ENCODE data around the gene SLC29A1. TPM values are rescaled to one million over a fixed set of nuclear protein-coding genes. Genes with fewer than 3 reads are reported as not detected.

Gene SLC29A1
- total RNA-seq, 6 experiments from 2014 or later: 14.9 to 29.9 (median 26.8) TPM

GRCh38 chr6:44237021-44237812 is 13.8 kb downstream of the SLC29A1 start:
- Mint-ChIP-seq H3K27ac (peak overlapping the region; percentile 96), H3K4me1 (ENCODE audit: low read depth) (peaks cover 50% of the 10 kb centered on the region), H3K9me3 (no peaks in the 10 kb centered on the region), H3K27me3 (ENCODE audit: insufficient read depth) (peaks cover 2% of the 10 kb centered on the region), H3K36me3 (ENCODE audit: low read depth) (no peaks in the 10 kb centered on the region), H3K4me3 (peak overlapping the region; percentile 86)
- TF ChIP-seq CTCF (IDR thresholded peaks at IDR 0.05): no peak
- DNase-seq: peak; percentile 98

DNA sequence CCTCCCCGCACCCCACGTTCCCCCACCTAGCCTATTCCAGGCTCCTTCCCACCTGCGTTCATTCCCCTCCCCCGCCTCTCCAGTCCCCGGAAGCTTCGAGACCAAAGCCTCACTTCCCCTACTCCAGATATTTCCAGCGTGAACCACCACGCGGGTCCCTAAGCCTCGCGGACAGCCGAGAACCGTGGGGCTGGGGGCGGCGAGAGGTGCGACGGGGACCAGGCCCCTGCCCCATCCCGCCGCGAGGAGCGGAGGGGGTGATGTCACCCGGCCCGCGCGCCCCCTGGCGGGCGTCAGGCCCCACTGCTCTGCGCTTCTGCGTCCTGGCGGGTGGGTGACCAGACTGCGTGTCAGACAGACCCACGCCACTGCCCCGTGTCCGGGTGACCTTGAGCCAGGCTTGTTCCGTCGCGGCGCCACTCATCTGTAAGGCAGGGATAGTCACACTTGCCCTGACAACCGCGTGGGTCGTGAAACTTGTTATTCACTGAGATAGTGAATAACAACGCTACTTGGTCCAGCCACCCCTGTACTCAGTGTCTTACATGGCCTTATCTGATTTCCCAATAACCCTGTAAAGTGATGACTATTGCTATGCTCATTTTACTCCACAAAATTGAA is 14.5 kb downstream of the SLC29A1 start:
- H3K27ac Mint-ChIP-seq: peak overlapping the region; percentile 96
- TF ChIP-seq CTCF (IDR thresholded peaks at IDR 0.05): peak; percentile 99
- no peaks in the 10 kb centered on the region for H3K36me3 Mint-ChIP-seq (ENCODE audit: low read depth)
- no peaks in the 10 kb centered on the region for H3K9me3 Mint-ChIP-seq
- H3K4me3 Mint-ChIP-seq: peak overlapping the region; percentile 86
- peaks cover 4% of the 10 kb centered on the region for H3K27me3 Mint-ChIP-seq (ENCODE audit: insufficient read depth)
- H3K4me1 Mint-ChIP-seq (ENCODE audit: low read depth): peaks cover 50% of the 10 kb centered on the region
- DNase-seq: no peak

DNA sequence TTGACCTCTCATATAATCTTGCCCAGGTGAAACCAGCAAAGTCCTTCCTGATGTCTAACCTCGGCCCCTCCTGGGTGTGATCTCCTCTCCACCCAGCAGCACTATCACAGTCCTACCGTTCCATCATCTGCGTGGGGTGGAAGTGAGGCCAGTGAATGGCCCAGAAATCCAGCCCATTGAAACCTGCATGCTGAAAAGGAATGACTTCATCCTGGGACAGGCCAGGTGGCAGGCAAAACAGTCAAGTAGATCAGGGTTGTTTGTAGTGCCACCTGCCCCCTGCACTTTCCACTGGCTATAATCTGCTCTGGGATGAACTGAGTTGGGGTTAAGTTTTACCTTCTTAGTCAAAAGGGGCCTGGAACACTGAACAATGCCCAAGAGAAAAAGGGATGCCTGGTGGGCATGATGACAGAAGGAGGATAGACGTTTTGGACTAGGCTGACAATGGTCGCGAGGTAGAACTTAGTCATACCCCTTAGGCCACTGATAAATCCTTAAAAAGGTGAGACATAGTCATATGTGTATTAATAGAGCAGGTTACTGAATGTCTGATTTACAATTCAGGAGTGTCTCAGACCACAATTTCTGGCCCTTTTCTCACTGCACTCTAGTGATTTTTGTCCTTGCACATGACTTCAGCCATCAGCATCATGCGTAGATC is 15.4 kb downstream of the SLC29A1 start:
- DNase-seq: no peak
- no peaks in the 10 kb centered on the region for H3K36me3 Mint-ChIP-seq (ENCODE audit: low read depth)
- TF ChIP-seq CTCF (IDR thresholded peaks at IDR 0.05): no peak
- H3K9me3 Mint-ChIP-seq: no peaks in the 10 kb centered on the region
- peaks cover 2% of the 10 kb centered on the region; the same call in 1 of the 2 replicates for H3K27me3 Mint-ChIP-seq (ENCODE audit: insufficient read depth)
- peaks cover 45% of the 10 kb centered on the region for H3K4me1 Mint-ChIP-seq (ENCODE audit: low read depth)
- peak overlapping the region; percentile 86; the same call in 1 of the 2 replicates for H3K4me3 Mint-ChIP-seq
- peak overlapping the region; percentile 96 for H3K27ac Mint-ChIP-seq

DNA sequence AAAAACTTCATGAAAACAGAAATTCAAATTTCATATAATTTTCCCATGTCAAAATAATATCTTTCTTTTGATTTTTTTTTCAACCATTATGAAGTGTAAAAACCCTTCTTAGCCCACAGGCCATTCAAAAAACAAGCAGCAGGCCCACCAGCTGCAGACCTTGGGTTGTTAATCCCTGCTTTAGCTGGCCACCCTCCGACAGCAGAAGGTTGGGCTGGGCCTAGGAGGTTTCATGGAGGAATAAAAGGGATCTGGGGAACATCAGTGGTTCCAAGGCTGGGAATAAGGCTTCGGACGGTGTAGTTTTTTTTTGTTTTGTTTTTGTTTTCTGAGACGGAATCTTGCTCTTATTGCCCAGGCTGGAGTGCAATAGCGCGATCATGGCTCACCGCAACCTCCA is 19.9 kb downstream of the SLC29A1 start:
- peaks cover 16% of the 10 kb centered on the region for H3K4me1 Mint-ChIP-seq (ENCODE audit: low read depth)
- H3K9me3 Mint-ChIP-seq: peaks cover 12% of the 10 kb centered on the region
- peaks cover 16% of the 10 kb centered on the region for H3K36me3 Mint-ChIP-seq (ENCODE audit: low read depth)
- H3K27me3 Mint-ChIP-seq (ENCODE audit: insufficient read depth): peaks cover 9% of the 10 kb centered on the region
- no peak overlapping the region for H3K4me3 Mint-ChIP-seq
- TF ChIP-seq CTCF (IDR thresholded peaks at IDR 0.05): no peak
- DNase-seq: no peak
- H3K27ac Mint-ChIP-seq: no peak overlapping the region

DNA sequence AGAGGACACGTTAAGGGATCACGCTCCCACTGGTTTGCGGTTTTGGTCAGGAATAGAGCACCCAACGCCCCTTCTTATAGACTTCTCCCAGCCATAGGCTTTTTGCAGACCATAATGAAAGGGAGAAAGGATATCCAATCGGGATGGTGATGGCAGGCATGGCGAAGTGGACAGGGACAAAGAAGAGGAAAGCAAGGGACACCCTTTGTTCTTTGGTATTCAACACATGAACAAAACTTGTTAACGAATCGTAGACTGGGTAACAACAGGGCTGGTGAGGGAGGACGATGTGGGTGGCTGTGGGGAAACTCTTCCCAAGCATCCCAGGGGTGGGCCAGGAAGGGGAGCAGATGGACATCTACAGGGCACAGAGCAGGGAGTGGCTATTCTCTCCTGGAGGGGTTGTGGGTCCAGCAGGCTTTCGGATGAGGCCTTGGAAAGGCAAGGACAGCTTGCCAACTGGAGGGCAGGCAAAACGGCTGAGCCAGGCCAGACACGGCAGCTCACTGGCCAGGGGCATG is 22.1 kb downstream of the SLC29A1 start:
- Mint-ChIP-seq H3K27me3 (ENCODE audit: insufficient read depth) (peaks cover 14% of the 10 kb centered on the region), H3K4me3 (peak overlapping the region; percentile 98), H3K27ac (peak overlapping the region; percentile 25), H3K9me3 (peaks cover 12% of the 10 kb centered on the region), H3K4me1 (ENCODE audit: low read depth) (peaks cover 32% of the 10 kb centered on the region), H3K36me3 (ENCODE audit: low read depth) (peaks cover 37% of the 10 kb centered on the region)
- no peak for DNase-seq
- no peak for TF ChIP-seq CTCF (IDR thresholded peaks at IDR 0.05)
